Ascending aorta (tissue), 2 donors: Measurements from ENCODE around the gene STMN3. TPM values are rescaled to one million over a fixed set of nuclear protein-coding genes. Genes with fewer than 3 reads are reported as not detected.

ENCODE experiments used
- DNase-seq, 2 donors: peaks; one replicate each; pipeline ENCODE4 v3.0.0-alpha.2; 2019; ENCODE audit warnings: low spot score in 2 of 2
- H3K27ac ChIP-seq, 2 donors: fragments of 200-600 bp; sonication (generic); one replicate each; pipeline ENCODE4 v1.5.1; 2016 to 2017; ENCODE audit warnings: mild to moderate bottlenecking in 1 of 2
- H3K27me3 ChIP-seq: fragments of 200-600 bp; sonication (generic); one replicate; pipeline ENCODE4 v1.5.1; 2017
- H3K36me3 ChIP-seq, 2 donors: fragments of 200-600 bp; sonication (generic); one replicate each; pipeline ENCODE4 v1.5.1; 2016
- H3K4me1 ChIP-seq, 2 donors: fragments of 200-600 bp; sonication (generic); one replicate each; pipeline ENCODE4 v1.5.1; 2016 to 2017; ENCODE audit warnings: mild to moderate bottlenecking in 1 of 2
- H3K4me3 ChIP-seq, 2 donors: fragments of 200-600 bp; sonication (generic); one replicate each; pipeline ENCODE4 v1.5.1; 2016 to 2017; ENCODE audit warnings: mild to moderate bottlenecking in 1 of 2
- H3K9me3 ChIP-seq, 2 donors: fragments of 200-600 bp; sonication (generic); one replicate each; pipeline ENCODE4 v1.5.1; 2016
- intact Hi-C: fragments of 100-400 bp; cut with DNase I; formaldehyde crosslinking; loops from one replicate; pipeline ENCODE4 v1.15.1; 2023
- total RNA-seq: library from RNA; depleted of rRNA; stranded (reverse); fragments of >200 nt; gene quantifications from one replicate; pipeline ENCODE4 v1.1.0, GENCODE V29; 2016
- TF ChIP-seq, protein P1 (sequence below), 3 experiments: fragments of 200-600 bp in 2 of 3; fragments of 450-650 bp in 1 of 3; sonication (generic) in 2 of 3; IDR thresholded peaks; one replicate each; pipeline ENCODE4 v1.5.1; 2016 to 2019; ENCODE audit warnings: antibody characterized with exemption in 3 of 3, mild to moderate bottlenecking in 1 of 3, moderate library complexity in 1 of 3

The STMN3 gene
- total RNA-seq, 1 donor from 2014 or later: 37.0 TPM

DNA sequence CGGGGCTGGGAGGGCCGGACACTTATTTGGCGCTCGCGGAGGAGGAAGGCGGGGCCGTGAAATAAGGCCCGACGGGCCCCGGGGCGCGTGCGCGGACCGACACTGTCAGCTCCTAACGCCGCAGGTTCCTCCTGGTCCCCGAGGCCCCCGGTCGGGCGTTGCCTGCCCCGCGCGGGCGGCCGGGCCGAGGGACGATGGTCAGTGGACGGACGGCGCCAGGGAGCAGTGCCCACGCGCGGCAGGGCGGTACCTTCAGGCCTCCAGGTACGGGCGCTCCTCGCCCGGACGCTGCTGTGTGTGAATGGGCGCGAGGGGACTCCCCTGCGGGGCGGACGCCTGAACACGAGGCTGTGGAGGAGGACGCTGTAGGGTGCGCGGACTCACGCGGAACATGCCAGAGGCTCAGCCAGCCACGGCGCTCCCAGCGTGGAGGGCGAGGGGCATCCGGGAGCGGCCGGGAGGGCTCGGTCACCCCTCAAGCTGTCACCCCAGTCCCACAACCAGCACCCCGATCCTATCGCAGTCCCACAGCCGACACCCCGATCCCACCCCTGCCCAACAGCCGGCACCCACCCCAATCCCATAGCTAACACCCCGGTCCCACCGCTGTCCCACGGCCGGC lies 26.0 kb downstream of the STMN3 start:
- peak overlapping the region; percentile 89 to 98 for H3K27ac ChIP-seq
- no peaks in the 10 kb centered on the region for H3K36me3 ChIP-seq
- H3K4me1 ChIP-seq: peaks cover 6 to 7% of the 10 kb centered on the region in 2 donors
- TF ChIP-seq, protein P1, sequence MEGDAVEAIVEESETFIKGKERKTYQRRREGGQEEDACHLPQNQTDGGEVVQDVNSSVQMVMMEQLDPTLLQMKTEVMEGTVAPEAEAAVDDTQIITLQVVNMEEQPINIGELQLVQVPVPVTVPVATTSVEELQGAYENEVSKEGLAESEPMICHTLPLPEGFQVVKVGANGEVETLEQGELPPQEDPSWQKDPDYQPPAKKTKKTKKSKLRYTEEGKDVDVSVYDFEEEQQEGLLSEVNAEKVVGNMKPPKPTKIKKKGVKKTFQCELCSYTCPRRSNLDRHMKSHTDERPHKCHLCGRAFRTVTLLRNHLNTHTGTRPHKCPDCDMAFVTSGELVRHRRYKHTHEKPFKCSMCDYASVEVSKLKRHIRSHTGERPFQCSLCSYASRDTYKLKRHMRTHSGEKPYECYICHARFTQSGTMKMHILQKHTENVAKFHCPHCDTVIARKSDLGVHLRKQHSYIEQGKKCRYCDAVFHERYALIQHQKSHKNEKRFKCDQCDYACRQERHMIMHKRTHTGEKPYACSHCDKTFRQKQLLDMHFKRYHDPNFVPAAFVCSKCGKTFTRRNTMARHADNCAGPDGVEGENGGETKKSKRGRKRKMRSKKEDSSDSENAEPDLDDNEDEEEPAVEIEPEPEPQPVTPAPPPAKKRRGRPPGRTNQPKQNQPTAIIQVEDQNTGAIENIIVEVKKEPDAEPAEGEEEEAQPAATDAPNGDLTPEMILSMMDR (IDR thresholded peaks at IDR 0.05): no peak
- intact Hi-C loops: loop anchor here (1.0 to 10.0 kb wide), 8 partner anchors 31 to 435 kb away; partner anchors contain the start of genes DNAJC5, HELZ2, LIME1 and RTEL1
- no peaks in the 10 kb centered on the region for H3K27me3 ChIP-seq
- DNase-seq: peak; percentile 76 to 97
- no peaks in the 10 kb centered on the region for H3K9me3 ChIP-seq
- H3K4me3 ChIP-seq: peak overlapping the region; percentile 79 to 100

DNA sequence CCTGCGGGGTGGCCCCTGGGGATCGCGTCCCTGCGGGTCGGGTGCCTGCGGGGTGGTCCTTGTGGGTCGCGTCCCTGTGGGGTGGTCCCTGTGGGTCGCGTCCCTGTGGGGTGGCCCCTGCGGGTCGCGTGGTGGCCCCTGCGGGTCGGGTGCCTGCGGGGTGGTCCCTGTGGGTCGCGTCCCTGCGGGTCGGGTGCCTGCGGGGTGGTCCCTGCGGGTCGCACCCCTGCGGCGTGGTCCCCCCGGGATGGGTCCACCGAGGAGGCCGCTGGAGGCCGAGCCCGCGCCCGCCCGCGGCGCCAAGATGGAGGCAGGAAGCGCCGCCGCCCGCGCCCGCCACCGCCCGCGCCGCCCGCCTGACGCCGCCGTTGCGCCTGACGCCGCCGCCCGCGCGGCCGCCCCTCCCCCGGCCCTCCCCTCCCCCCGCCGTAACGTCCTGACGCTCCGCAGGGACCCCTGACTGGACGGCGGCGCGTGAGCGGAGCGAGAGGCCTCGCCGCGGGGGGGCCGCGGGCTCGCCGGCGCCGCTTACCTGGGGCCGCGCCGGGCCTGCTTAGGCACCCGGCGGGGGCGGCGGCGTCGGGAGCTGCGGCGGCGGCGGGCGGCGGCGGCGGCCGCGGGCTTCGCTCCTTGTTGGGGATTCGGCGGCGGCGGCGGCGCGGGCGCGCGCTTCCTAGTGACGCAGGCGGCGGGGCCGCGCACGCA lies 26.6 kb downstream of the STMN3 start, which contains the start of gene GMEB2:
TSS of gene GMEB2 (minus strand) at position 678 of the 705 bp plus-strand sequence. CDS start 7,704 bp downstream, outside the sequence.
- no peaks in the 10 kb centered on the region for H3K36me3 ChIP-seq
- no peaks in the 10 kb centered on the region for H3K27me3 ChIP-seq
- intact Hi-C loops: loop anchor here (1.0 to 10.0 kb wide), 8 partner anchors 32 to 436 kb away; partner anchors contain the start of genes DNAJC5, HELZ2, LIME1 and RTEL1
- H3K9me3 ChIP-seq: no peaks in the 10 kb centered on the region
- peak within 1 kb of the TSS; percentile 88 to 100 for H3K4me3 ChIP-seq
- H3K4me1 ChIP-seq: peaks cover 6 to 7% of the 10 kb centered on the region in 2 donors
- peak in 1 of 2 donors; percentile 76 for DNase-seq
- TF ChIP-seq, protein P1 (IDR thresholded peaks at IDR 0.05): no peak
- peak within 1 kb of the TSS; percentile 98 for H3K27ac ChIP-seq

DNA sequence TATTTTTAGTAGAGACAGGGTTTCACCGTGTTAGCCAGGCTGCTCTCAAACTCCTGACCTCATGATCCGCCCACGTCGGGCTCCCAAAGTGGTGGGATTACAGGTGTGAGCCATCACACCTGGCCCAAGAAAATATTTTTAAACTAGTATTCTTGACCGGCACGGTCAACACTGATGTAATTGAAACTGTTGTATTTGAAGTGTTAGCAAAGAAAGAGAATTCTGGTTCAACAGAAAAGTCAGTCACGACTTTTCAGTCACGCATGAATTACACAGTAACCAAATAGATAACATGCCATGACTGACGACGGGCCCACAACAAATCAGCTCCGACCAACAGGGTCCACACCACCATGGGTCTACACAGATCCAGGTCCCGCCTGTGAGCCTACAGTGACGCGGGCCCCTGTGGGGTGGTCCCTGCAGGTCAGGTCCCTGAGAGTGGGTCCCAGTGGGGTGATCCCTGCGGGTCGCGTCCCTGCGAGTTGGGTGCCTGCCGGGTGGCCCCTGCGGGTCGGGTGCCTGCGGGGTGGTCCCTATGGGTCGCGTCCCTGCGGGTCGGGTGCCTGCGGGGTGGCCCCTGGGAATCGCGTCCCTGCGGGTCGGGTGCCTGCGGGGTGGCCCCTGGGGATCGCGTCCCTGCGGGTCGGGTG lies 27.3 kb downstream of the STMN3 start:
- TF ChIP-seq, protein P1 (IDR thresholded peaks at IDR 0.05): no peak
- peak overlapping the region; percentile 88 to 100 for H3K4me3 ChIP-seq
- intact Hi-C loops: loop anchor here (5.0 to 10.0 kb wide), 7 partner anchors 54 to 436 kb away; partner anchors contain the start of genes DNAJC5, HELZ2, LIME1 and SLC2A4RG
- H3K27ac ChIP-seq: peak overlapping the region; percentile 98
- H3K4me1 ChIP-seq: peaks cover 6 to 7% of the 10 kb centered on the region in 2 donors
- H3K36me3 ChIP-seq: no peaks in the 10 kb centered on the region
- no peak for DNase-seq
- no peaks in the 10 kb centered on the region for H3K9me3 ChIP-seq
- H3K27me3 ChIP-seq: no peaks in the 10 kb centered on the region

DNA sequence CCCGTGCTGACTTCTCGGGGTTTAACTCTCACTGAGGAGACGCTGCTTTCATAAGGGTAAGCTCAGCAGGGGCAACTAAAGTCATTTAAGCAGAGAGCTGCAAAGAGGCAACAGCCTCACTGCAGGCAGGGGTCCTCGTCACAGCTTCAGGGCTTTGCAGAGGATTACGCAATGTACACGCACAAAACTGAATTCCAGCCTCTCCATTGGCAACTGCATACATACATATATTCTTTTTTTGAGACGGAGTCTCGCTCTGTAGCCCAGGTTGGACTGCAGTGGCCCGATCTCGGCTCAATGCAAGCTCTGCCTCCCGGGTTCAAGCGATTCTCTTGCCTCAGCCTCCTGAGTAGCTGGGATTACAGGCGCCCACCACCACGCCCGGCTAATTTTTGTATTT lies 28.7 kb downstream of the STMN3 start:
- TF ChIP-seq, protein P1 (IDR thresholded peaks at IDR 0.05): no peak
- Histone ChIP-seq H3K27me3 (no peaks in the 10 kb centered on the region), H3K36me3 (no peaks in the 10 kb centered on the region), H3K4me1 (peaks cover 6 to 7% of the 10 kb centered on the region in 2 donors), H3K9me3 (no peaks in the 10 kb centered on the region), H3K4me3 (no peak overlapping the region), H3K27ac (no peak overlapping the region)
- intact Hi-C loops: loop anchor here (10.0 kb wide), 2 partner anchors 270 to 410 kb away; partner anchors contain the start of genes DNAJC5 and YTHDF1
- DNase-seq: no peak

DNA sequence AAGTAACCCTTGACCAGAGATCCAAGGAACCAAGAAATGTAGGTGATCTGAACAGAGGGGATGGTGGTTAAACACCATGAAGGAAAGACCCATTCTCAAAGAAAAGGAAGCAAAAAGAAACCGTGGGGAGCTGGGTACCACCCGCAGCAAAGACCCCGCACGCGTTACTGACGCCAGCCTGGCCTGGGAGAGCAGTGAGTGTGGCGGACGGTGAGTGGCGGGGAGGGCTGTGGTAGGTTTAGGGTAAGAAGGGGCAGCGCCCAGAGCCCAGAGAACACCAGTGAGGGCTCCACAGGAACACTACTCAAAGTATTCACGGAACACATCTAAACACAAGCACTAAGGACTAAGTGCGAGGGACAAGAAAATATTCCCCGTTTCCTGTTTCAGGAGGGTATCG lies 30.5 kb downstream of the STMN3 start:
- Histone ChIP-seq H3K4me3 (no peak overlapping the region), H3K36me3 (peaks cover 6 to 17% of the 10 kb centered on the region in 2 donors), H3K4me1 (peaks cover 0 to 2% of the 10 kb centered on the region in 2 donors), H3K27me3 (no peaks in the 10 kb centered on the region), H3K9me3 (no peaks in the 10 kb centered on the region), H3K27ac (no peak overlapping the region)
- DNase-seq: no peak
- intact Hi-C loops: loop anchor here (10.0 kb wide), 2 partner anchors 272 to 408 kb away; partner anchors contain the start of genes DNAJC5 and YTHDF1
- TF ChIP-seq, protein P1 (IDR thresholded peaks at IDR 0.05): no peak
